Upper lobe of left lung (tissue), 6 donors: ENCODE data around the gene CACNA2D4. TPM values are rescaled to one million over a fixed set of nuclear protein-coding genes. Genes with fewer than 3 reads are reported as not detected.

ENCODE experiments used
- ATAC-seq, 2 donors: fragments of 200-7000 bp; cut with Tn5 transposase; one replicate each; pipeline ENCODE4 v1.9.1; 2022; ENCODE audit warnings: mild to moderate bottlenecking in 2 of 2, moderate library complexity in 2 of 2; ENCODE audit not compliant: low FRiP score in 2 of 2
- DNase-seq, 2 donors: peaks; one replicate each; pipeline ENCODE4 v3.0.0-alpha.2; 2019 to 2020
- H3K27ac ChIP-seq, 4 donors: fragments of 200-600 bp; sonication (generic); one replicate each; pipeline ENCODE4 v1.5.1; 2016 to 2019
- H3K27me3 ChIP-seq, 4 donors: fragments of 200-600 bp; sonication (generic); one replicate each; pipeline ENCODE4 v1.5.1; 2017 to 2019
- H3K36me3 ChIP-seq, 4 donors: fragments of 200-600 bp; sonication (generic); one replicate each; pipeline ENCODE4 v1.5.1; 2016 to 2019
- H3K4me1 ChIP-seq, 4 donors: fragments of 200-600 bp; sonication (generic); one replicate each; pipeline ENCODE4 v1.5.1; 2018 to 2019
- H3K4me3 ChIP-seq, 4 donors: fragments of 200-600 bp; sonication (generic); one replicate each; pipeline ENCODE4 v1.5.1; 2017 to 2019; ENCODE audit warnings: mild to moderate bottlenecking in 2 of 4, moderate library complexity in 1 of 4
- H3K9me3 ChIP-seq, 4 donors: fragments of 200-600 bp; sonication (generic); one replicate each; pipeline ENCODE4 v1.5.1; 2018 to 2019
- EP300 ChIP-seq, 4 donors: sonication (generic); formaldehyde crosslinking; IDR thresholded peaks; one replicate each; pipeline ENCODE4 v1.5.1; 2017; ENCODE audit warnings: antibody characterized with exemption in 4 of 4, control low read depth in 2 of 4
- POLR2A ChIP-seq, 4 donors: fragments of 450-650 bp; IDR thresholded peaks; one replicate each; pipeline ENCODE4 v1.5.1; 2016 to 2017; ENCODE audit warnings: antibody characterized with exemption in 4 of 4, mild to moderate bottlenecking in 2 of 4
- POLR2AphosphoS5 ChIP-seq, 2 donors: sonication (generic); formaldehyde crosslinking; IDR thresholded peaks; one replicate each; pipeline ENCODE4 v1.5.1; 2017; ENCODE audit warnings: antibody characterized with exemption in 2 of 2
- WGBS, 2 donors: methylation state at CpG; one replicate each; pipeline ENCODE4 v1.1.5; 2017 to 2018; 5-methylcytosine and 5-hydroxymethylcytosine counted together
- total RNA-seq, 6 donors: library from RNA; depleted of rRNA in 4 of 6; stranded (reverse); fragments of >200 nt in 4 of 6; gene quantifications; one replicate each; pipeline versions ENCODE4 v1.1.0 to v1.2.1, GENCODE V29; 2016 to 2021
- TF ChIP-seq, protein P1 (sequence below), 6 experiments: fragments of 450-650 bp in 4 of 6; fragments of 200-600 bp in 2 of 6; sonication (generic) in 2 of 6; IDR thresholded peaks; one replicate each; pipeline ENCODE4 v1.5.1; 2016 to 2019; ENCODE audit warnings: antibody characterized with exemption in 6 of 6
- donor health status: DM: no; HTN: no; CAD: no; lungs with moderate emphysema.
- donor health status: DM: no; HTN: yes; CAD: no; lungs with severe emphysema.

The CACNA2D4 gene
- total RNA-seq, 6 donors from 2014 or later = 3.3 to 8.4 (median 7.0) TPM

DNA sequence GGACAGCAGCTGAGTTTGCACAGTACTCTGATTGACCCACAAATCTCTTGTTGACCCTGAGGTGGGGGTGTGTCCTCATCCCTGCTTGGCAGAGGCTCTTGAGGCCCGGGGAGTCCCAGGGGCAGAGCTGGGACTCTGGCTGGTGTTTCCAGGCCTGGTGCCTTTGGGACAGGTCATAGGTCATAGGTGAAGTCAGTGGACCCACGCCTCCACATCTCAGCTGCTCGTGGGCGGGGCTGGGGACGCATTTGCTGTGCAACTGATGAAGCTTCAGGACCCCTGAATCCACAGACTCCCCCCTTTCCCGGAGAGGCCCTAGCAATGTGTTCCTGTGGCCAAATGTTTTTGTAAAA, 408 bp upstream of the CACNA2D4 start:
- H3K36me3 ChIP-seq = no peaks in the 10 kb centered on the region
- ATAC-seq (no peak), DNase-seq (peak in 1 of 2 donors; percentile 32)
- H3K27me3 ChIP-seq = no peaks in the 10 kb centered on the region
- H3K27ac ChIP-seq = peak overlapping the region in 2 of 4 donors; percentile 40 to 78
- H3K9me3 ChIP-seq = no peaks in the 10 kb centered on the region
- no peaks in the 10 kb centered on the region for H3K4me1 ChIP-seq
- TF ChIP-seq EP300 (IDR thresholded peaks at IDR 0.05) = no peak
- TF ChIP-seq POLR2A (IDR thresholded peaks at IDR 0.05) = no peak
- TF ChIP-seq POLR2AphosphoS5 (IDR thresholded peaks at IDR 0.05) = no peak
- TF ChIP-seq, protein P1, sequence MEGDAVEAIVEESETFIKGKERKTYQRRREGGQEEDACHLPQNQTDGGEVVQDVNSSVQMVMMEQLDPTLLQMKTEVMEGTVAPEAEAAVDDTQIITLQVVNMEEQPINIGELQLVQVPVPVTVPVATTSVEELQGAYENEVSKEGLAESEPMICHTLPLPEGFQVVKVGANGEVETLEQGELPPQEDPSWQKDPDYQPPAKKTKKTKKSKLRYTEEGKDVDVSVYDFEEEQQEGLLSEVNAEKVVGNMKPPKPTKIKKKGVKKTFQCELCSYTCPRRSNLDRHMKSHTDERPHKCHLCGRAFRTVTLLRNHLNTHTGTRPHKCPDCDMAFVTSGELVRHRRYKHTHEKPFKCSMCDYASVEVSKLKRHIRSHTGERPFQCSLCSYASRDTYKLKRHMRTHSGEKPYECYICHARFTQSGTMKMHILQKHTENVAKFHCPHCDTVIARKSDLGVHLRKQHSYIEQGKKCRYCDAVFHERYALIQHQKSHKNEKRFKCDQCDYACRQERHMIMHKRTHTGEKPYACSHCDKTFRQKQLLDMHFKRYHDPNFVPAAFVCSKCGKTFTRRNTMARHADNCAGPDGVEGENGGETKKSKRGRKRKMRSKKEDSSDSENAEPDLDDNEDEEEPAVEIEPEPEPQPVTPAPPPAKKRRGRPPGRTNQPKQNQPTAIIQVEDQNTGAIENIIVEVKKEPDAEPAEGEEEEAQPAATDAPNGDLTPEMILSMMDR (IDR thresholded peaks at IDR 0.05) = no peak
- peak overlapping the region in 2 of 4 donors; percentile 19 to 44 for H3K4me3 ChIP-seq
- WGBS, 2 donors = 64 to 88% methylated on average over 1 to 6 of the region's 6 CpGs

DNA sequence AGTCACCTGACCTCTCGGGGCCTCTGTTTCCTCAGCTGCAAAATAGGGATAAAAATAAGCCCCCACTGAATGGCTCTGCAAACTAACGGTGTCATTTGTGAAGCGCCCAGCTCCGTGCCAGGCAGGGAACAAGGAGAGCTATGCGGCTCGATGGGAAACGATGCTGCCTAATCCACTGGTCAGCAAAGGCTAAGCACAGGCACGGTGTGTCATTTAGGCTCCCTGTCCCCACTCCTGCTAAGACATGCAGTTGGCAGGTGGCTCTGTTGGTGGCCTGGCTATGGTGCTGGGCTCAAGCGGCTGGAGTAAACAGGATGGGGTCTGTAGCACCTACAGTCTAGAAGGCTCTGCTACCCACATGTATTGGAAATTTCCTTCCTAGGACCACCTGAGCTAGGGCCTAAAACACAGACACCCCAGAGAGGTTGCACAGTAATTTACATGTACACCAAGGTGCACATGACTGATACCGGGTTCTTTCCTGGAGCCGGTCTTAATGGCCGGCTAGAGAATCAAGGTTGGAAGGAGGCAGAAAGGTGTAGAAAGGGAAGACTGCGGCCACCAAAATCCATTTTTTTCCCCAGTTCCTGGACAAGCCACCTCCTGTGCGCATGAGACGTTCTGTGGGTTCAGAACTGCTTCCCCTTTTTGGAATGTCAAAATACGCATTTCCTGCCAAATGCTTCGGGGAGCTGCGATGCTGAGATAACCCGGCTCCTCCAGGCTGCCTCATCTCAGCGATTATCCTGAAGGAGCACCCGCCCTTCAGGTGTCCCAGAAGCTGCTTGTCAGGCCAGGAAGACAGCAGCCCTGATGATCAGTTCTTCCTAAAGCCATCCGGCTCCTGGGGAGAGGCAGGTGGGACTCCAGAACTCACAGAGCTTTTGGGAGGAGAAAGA, 1.0 kb downstream of the CACNA2D4 start:
- TF ChIP-seq EP300 (IDR thresholded peaks at IDR 0.05) (no peak), POLR2A (IDR thresholded peaks at IDR 0.05) (peak in 1 of 4 donors; percentile 28)
- Histone ChIP-seq H3K9me3 (no peaks in the 10 kb centered on the region), H3K36me3 (no peaks in the 10 kb centered on the region), H3K4me3 (peak overlapping the region in 2 of 4 donors; percentile 19 to 44), H3K27ac (peak overlapping the region; percentile 19 to 78 (median 52)), H3K4me1 (no peaks in the 10 kb centered on the region), H3K27me3 (no peaks in the 10 kb centered on the region)
- peak in 1 of 2 donors; percentile 69 for ATAC-seq
- DNase-seq = peak in 1 of 2 donors; percentile 56
- 57 to 65% methylated on average over 20 to 22 of the region's 22 CpGs for WGBS, 2 donors

DNA sequence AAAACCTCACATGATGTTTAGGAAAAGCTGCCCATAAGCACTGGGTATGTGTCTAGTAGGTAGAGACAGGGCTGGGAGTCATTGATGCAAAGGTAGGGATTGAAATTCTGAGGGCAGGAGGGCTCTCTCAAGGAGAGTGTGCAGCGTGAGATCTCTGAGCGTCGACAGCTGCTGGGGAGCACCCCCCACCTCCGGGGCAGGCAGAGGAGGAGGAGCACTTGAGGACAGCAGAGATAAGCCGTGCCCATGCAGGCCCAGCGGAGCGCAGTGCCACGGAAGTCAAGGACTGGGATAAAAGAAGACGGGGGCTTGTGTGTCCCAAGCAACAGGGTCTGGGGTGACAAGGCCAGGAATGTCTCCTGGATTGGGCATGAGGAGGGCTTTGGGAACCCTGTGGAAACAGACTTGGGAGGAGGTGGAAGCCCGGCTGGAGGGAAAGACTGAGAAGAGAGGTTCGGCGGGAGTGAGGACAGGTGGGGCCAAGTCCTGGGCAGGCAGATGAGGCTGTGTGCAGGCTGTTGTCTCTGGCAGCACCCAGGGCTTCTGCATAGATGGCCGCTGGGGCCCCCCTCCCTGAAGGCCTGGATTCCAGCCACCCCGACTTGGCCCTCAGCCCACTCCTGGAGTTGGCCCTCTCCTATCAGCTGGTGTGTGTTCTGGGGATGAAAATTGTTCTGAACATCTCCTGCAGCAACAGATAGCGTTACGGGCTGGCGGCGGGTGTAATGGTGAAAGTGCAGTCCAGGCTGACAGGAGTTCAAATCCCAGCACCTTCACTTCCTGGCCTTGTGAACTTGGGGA, 1.9 kb downstream of the CACNA2D4 start:
- H3K27me3 ChIP-seq = no peaks in the 10 kb centered on the region
- DNase-seq (peak in 1 of 2 donors; percentile 55), ATAC-seq (no peak)
- no peaks in the 10 kb centered on the region for H3K9me3 ChIP-seq
- 47 to 67% methylated on average over 17 to 18 of the region's 18 CpGs for WGBS, 2 donors
- H3K27ac ChIP-seq = no peak overlapping the region
- TF ChIP-seq, protein P1 (IDR thresholded peaks at IDR 0.05) = no peak
- TF ChIP-seq EP300 (IDR thresholded peaks at IDR 0.05) = no peak
- no peak for TF ChIP-seq POLR2AphosphoS5 (IDR thresholded peaks at IDR 0.05)
- TF ChIP-seq POLR2A (IDR thresholded peaks at IDR 0.05) = no peak
- no peak overlapping the region for H3K4me3 ChIP-seq
- no peaks in the 10 kb centered on the region for H3K4me1 ChIP-seq
- no peaks in the 10 kb centered on the region for H3K36me3 ChIP-seq

DNA sequence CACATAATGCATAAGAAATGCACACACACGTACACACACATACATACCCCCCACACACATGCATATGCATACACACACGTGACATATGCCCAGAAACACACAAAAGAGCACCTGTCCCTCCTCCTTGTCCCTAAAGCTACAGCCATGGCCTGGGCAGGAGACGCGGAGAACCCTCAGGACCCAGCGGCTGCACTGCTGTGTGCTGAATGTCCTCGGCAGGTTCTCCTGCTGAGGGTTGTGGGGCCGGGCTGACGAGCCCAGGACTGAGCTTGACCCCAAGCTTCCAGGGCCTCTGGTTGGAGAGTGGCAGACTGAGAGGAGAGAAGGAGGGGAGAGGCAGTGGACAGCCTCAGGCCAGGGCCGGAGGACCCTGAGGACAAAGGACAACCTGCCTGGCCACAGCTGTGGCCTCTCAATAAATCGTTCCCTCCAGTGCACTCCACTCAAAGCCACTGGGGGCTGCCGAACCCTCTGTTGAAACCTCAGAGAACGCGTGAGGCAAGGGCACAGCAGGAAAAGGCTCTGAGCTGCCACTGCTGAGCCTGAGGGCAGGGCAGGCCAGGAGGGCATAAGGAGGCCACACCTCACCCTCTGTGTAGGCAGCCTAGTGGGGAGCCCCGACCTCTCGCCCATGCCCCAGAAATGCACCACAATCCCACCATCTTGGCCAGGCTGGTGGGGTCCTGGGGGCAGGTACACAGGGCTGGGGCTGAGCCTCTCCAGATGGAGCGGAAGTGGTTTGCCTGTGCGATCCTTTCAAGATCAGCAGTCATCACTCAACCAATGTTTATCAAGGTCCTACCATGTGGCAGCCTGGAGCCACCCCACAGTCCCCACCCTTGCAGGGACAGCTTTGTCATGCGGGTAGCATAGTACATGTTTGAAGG, 3.1 kb downstream of the CACNA2D4 start:
- DNase-seq (peak in 1 of 2 donors; percentile 47), ATAC-seq (no peak)
- Histone ChIP-seq H3K27me3 (no peaks in the 10 kb centered on the region), H3K36me3 (no peaks in the 10 kb centered on the region), H3K27ac (no peak overlapping the region), H3K9me3 (no peaks in the 10 kb centered on the region), H3K4me1 (no peaks in the 10 kb centered on the region), H3K4me3 (no peak overlapping the region)
- no peak for TF ChIP-seq POLR2AphosphoS5 (IDR thresholded peaks at IDR 0.05)
- TF ChIP-seq, protein P1 (IDR thresholded peaks at IDR 0.05) = no peak
- no peak for TF ChIP-seq EP300 (IDR thresholded peaks at IDR 0.05)
- no peak for TF ChIP-seq POLR2A (IDR thresholded peaks at IDR 0.05)
- 58 to 84% methylated on average over 11 to 18 of the region's 18 CpGs for WGBS, 2 donors
